Fibroblast of lung (primary cell): ENCODE measurements around the gene SNN. TPM values are rescaled to one million over a fixed set of nuclear protein-coding genes. Genes with fewer than 3 reads are reported as not detected.

Source experiments
- DNase-seq, 2 donors: peaks; one replicate each; pipeline versions ENCODE4 v3.0.0 to v3.0.0-alpha.2; 2010; ENCODE audit warnings: low read depth in 2 of 2
- H2AFZ ChIP-seq: 2 replicates; pipeline ENCODE4 v1.5.1; 2012; ENCODE audit warnings: low read length, control low read depth, inconsistent platforms
- H3K27ac ChIP-seq: 2 replicates; pipeline ENCODE4 v1.5.1; 2011; ENCODE audit warnings: low read length, control low read depth; ENCODE audit not compliant: insufficient read depth
- H3K27me3 ChIP-seq: 2 replicates; pipeline ENCODE4 v1.5.1; 2011; ENCODE audit warnings: mild to moderate bottlenecking, low read length; ENCODE audit not compliant: control insufficient read depth, insufficient read depth
- H3K36me3 ChIP-seq: 2 replicates; pipeline ENCODE4 v1.5.1; 2011; ENCODE audit warnings: low read length; ENCODE audit not compliant: control insufficient read depth, insufficient read depth
- H3K4me1 ChIP-seq: 2 replicates; pipeline ENCODE4 v1.5.1; 2011; ENCODE audit warnings: low read length; ENCODE audit not compliant: control insufficient read depth, insufficient read depth; ENCODE audit errors: extremely low read depth
- H3K4me2 ChIP-seq: 2 replicates; pipeline ENCODE4 v1.5.1; 2011; ENCODE audit warnings: low read length, control low read depth; ENCODE audit not compliant: insufficient read depth; ENCODE audit errors: extremely low read depth
- H3K4me3 ChIP-seq, 4 experiments: fragments of 200-600 bp in 1 of 4; sonication (generic) in 1 of 4; replicated peaks in 1 of 4; 2 replicates each; pipeline ENCODE4 v1.5.1; 2011 to 2016; ENCODE audit warnings: low read length in 4 of 4, low read depth in 3 of 4, mild to moderate bottlenecking in 3 of 4, control low read depth in 2 of 4, inconsistent platforms in 1 of 4, mixed read lengths in 1 of 4; ENCODE audit not compliant: insufficient read depth in 1 of 4; ENCODE audit errors: control extremely low read depth in 1 of 4
- H3K79me2 ChIP-seq: 2 replicates; pipeline ENCODE4 v1.5.1; 2012; ENCODE audit warnings: mild to moderate bottlenecking, low read length, inconsistent platforms; ENCODE audit not compliant: control insufficient read depth, insufficient read depth
- H3K9ac ChIP-seq: 2 replicates; pipeline ENCODE4 v1.5.1; 2011; ENCODE audit warnings: mild to moderate bottlenecking, low read length, control low read depth; ENCODE audit not compliant: insufficient read depth
- H3K9me3 ChIP-seq: 2 replicates; pipeline ENCODE4 v1.5.1; 2012; ENCODE audit warnings: low read depth, low read length; ENCODE audit not compliant: control insufficient read depth, insufficient read depth
- H4K20me1 ChIP-seq: 2 replicates; pipeline ENCODE4 v1.5.1; 2011; ENCODE audit warnings: low read length; ENCODE audit not compliant: control insufficient read depth, insufficient read depth; ENCODE audit errors: extremely low read depth
- CTCF ChIP-seq, 2 donors: IDR thresholded peaks in 1 of 2; conservative IDR thresholded peaks in 1 of 2; 1 replicate in 1 of 2; 2 replicates in 1 of 2; pipeline ENCODE4 v1.5.1; 2011 to 2012; ENCODE audit warnings: low read length in 2 of 2, control low read depth in 1 of 2, inconsistent platforms in 1 of 2, low read depth in 1 of 2, mild to moderate bottlenecking in 1 of 2
- EZH2 ChIP-seq: IDR thresholded peaks from 2 replicates; pipeline ENCODE4 v1.5.1; 2012; ENCODE audit warnings: low read length, control low read depth, mild to moderate bottlenecking; ENCODE audit errors: missing control alignments
- polyA plus RNA-seq, 2 donors: library from polyadenylated mRNA; depleted of rRNA in 1 of 2; stranded (reverse) in 1 of 2; unstranded in 1 of 2; fragments of >200 nt; gene quantifications; 2 replicates each; pipeline ENCODE4 v1.2.1, GENCODE V29; 2011 to 2012; ENCODE audit warnings: missing spikeins in 1 of 2
- total RNA-seq: library from RNA; depleted of rRNA; stranded (reverse); fragments of >200 nt; gene quantifications from 2 replicates; pipeline ENCODE4 v1.2.1, GENCODE V29; 2014

SNN gene
- total and polyA plus RNA-seq, 2 donors (not counting 1 experiment from before 2014, with no cell fraction given), result 17.5 to 24.9 TPM

- Histone ChIP-seq H2AFZ (no peak overlapping the region), H3K27me3 (no peaks in the 10 kb centered on the region), H3K9ac (no peak overlapping the region), H4K20me1 (no peaks in the 10 kb centered on the region), H3K4me1 (peaks cover 24% of the 10 kb centered on the region), H3K9me3 (no peaks in the 10 kb centered on the region), H3K36me3 (peaks cover 21% of the 10 kb centered on the region), H3K4me3 (no peak overlapping the region), H3K4me2 (no peak overlapping the region), H3K79me2 (no peaks in the 10 kb centered on the region), H3K27ac (peak overlapping the region; percentile 38)
- DNase-seq, result no peak
- no peak for TF ChIP-seq CTCF (conservative IDR thresholded peaks at IDR 0.05 in 1 of 2, IDR thresholded peaks at IDR 0.05 in 1 of 2; ENCODE audit: low read depth in 1 of 2, low read length in 2 of 2)
- TF ChIP-seq EZH2, result no peak
These were observed 14.9 kb downstream of the SNN start for GRCh38 chr16:11683145-11683544.

- Histone ChIP-seq H3K4me3 (no peak overlapping the region), H2AFZ (no peak overlapping the region), H3K9ac (no peak overlapping the region), H3K9me3 (no peaks in the 10 kb centered on the region), H3K79me2 (no peaks in the 10 kb centered on the region), H3K27ac (no peak overlapping the region), H3K36me3 (peaks cover 17% of the 10 kb centered on the region), H3K4me2 (no peak overlapping the region), H3K4me1 (peaks cover 15% of the 10 kb centered on the region), H4K20me1 (no peaks in the 10 kb centered on the region), H3K27me3 (no peaks in the 10 kb centered on the region)
- TF ChIP-seq CTCF (conservative IDR thresholded peaks at IDR 0.05 in 1 of 2, IDR thresholded peaks at IDR 0.05 in 1 of 2; ENCODE audit: low read depth in 1 of 2, low read length in 2 of 2) (no peak), EZH2 (no peak)
- DNase-seq, result no peak
These were observed 16.2 kb downstream of the SNN start for GRCh38 chr16:11684231-11685025.

- TF ChIP-seq EZH2 (no peak), CTCF (conservative IDR thresholded peaks at IDR 0.05 in 1 of 2, IDR thresholded peaks at IDR 0.05 in 1 of 2; ENCODE audit: low read depth in 1 of 2, low read length in 2 of 2) (no peak)
- peaks cover 15% of the 10 kb centered on the region for H3K4me1 ChIP-seq
- peak overlapping the region; percentile 20 for H3K4me2 ChIP-seq
- no peaks in the 10 kb centered on the region for H4K20me1 ChIP-seq
- H3K79me2 ChIP-seq, result no peaks in the 10 kb centered on the region
- H3K27me3 ChIP-seq, result no peaks in the 10 kb centered on the region
- H3K9me3 ChIP-seq, result no peaks in the 10 kb centered on the region
- H3K4me3 ChIP-seq, result no peak overlapping the region
- DNase-seq, result peak; percentile 23 to 36
- H3K9ac ChIP-seq, result no peak overlapping the region
- peaks cover 14% of the 10 kb centered on the region for H3K36me3 ChIP-seq
- no peak overlapping the region for H3K27ac ChIP-seq
- no peak overlapping the region for H2AFZ ChIP-seq
These were observed 17.8 kb downstream of the SNN start for GRCh38 chr16:11685844-11686618.
